ENCODE results near the gene SRSF5.

The SRSF5 gene

DNA sequence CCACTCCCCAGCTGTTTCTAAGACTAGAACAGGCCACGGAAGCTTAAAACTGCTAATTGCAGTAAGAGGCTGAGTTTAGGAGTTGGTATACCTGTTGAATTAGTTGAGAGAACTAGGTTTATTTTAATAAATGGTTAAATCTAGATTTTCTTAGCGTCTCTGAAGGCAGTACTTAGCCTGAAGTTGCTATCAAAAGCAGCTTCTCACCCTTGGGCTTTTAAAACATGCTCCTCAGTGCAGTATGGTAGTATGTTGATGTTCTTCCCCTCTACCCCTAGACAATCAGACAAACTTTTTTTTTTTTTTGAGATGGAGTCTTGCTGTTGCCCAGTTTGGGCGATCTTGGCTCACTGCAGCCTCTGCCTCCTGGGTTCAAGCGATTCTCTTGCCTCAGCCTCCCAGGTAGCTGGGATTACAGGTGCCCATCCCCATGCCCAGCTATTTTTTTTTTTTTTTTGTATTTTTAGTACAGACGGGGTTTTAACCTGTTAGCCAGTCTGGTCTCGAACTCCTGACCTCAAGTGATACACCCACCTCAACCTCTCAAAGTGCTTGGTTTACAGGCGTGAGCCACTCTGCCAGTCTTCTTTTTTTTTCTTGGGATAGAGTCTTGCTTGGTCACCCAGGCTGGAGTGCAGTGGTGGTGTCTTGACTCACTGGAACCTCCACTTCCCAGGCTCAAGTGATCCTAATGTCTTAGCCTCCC, 6.8 kb downstream of the SRSF5 start:
- no peaks in the 10 kb centered on the region for H3K9me3 ChIP-seq (ENCODE audit: low read depth, low read length)
- no peak overlapping the region for H3K4me3 ChIP-seq
- TF ChIP-seq FOXP2 (optimal IDR thresholded peaks at IDR 0.05; ENCODE audit: control extremely low read depth, extremely low read length, insufficient read depth) (no peak), EZH2 (IDR thresholded peaks at IDR 0.05) (no peak), POLR2AphosphoS5 (IDR thresholded peaks at IDR 0.05; ENCODE audit: borderline replicate concordance, low read depth, low read length) (peak; percentile 9; the same call in 1 of the 2 replicates)
- no peak overlapping the region for H3K9ac ChIP-seq (ENCODE audit: insufficient read length)
- H3K36me3 ChIP-seq (ENCODE audit: insufficient read depth, low read length): peaks cover 100% of the 10 kb centered on the region
- no peak for DNase-seq (ENCODE audit: low read depth, low spot score)
- no peak overlapping the region; the same call in 1 of the 2 replicates for H3K27ac ChIP-seq

DNA sequence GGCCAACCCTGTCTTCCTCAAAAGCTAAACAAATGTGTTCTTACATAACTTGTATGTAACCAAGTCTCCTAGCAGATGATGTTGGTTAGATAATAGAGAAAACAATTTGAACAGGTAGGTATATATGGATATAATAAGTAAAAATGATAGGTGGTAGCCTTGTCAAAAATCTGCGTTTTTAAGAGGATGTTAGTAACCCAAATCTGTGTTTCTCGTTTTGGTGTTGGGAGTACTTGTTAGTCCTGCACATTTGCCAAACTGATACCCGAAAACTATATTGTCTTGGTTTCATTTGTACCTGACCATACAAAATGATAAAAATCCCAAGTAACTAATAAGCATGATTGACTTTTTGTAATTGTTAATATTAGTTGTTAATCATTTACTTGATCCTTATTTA, 8.1 kb downstream of the SRSF5 start:
- Histone ChIP-seq H3K27ac (no peak overlapping the region), H3K36me3 (ENCODE audit: insufficient read depth, low read length) (peaks cover 98% of the 10 kb centered on the region), H3K9me3 (ENCODE audit: low read depth, low read length) (no peaks in the 10 kb centered on the region), H3K9ac (ENCODE audit: insufficient read length) (no peak overlapping the region), H3K4me3 (no peak overlapping the region)
- DNase-seq (ENCODE audit: low read depth, low spot score): no peak
- TF ChIP-seq FOXP2 (optimal IDR thresholded peaks at IDR 0.05; ENCODE audit: control extremely low read depth, extremely low read length, insufficient read depth): no peak
- no peak for TF ChIP-seq POLR2AphosphoS5 (IDR thresholded peaks at IDR 0.05; ENCODE audit: borderline replicate concordance, low read depth, low read length)
- TF ChIP-seq EZH2 (IDR thresholded peaks at IDR 0.05): no peak

DNA sequence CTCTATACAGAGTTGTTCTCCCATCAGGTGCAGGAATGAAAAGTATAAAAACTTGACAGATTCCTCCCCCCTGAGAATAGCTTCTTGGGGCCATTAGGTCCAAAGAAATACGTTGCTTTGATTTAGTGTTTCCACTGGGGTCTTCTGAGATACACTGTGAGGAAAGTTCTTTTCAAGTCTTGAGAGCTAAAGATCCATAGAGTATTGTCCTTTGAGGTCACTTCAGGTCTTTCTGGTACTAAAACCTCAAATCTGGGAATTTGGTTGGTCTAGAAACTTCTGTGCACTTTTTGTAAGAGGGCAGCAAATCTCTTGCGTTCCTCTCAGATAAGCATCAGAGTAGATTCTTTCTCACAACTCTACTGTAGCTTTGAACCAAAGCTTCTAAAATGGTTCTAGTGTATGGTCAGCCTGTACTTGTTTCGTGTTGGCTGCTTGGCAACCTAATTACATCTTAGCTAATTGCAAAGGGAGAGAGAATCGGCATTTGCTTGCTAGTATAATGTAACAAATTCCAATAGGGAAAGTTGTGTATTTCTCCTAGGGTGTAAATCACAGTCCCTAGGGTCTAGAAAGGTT, 10.0 kb downstream of the SRSF5 start:
- DNase-seq (ENCODE audit: low read depth, low spot score): no peak
- Histone ChIP-seq H3K27ac (peak overlapping the region; percentile 46; the same call in 1 of the 2 replicates), H3K9ac (ENCODE audit: insufficient read length) (no peak overlapping the region), H3K9me3 (ENCODE audit: low read depth, low read length) (no peaks in the 10 kb centered on the region), H3K4me3 (no peak overlapping the region), H3K36me3 (ENCODE audit: insufficient read depth, low read length) (peaks cover 80% of the 10 kb centered on the region)
- no peak for TF ChIP-seq FOXP2 (optimal IDR thresholded peaks at IDR 0.05; ENCODE audit: control extremely low read depth, extremely low read length, insufficient read depth)
- no peak for TF ChIP-seq EZH2 (IDR thresholded peaks at IDR 0.05)
- TF ChIP-seq POLR2AphosphoS5 (IDR thresholded peaks at IDR 0.05; ENCODE audit: borderline replicate concordance, low read depth, low read length): no peak

DNA sequence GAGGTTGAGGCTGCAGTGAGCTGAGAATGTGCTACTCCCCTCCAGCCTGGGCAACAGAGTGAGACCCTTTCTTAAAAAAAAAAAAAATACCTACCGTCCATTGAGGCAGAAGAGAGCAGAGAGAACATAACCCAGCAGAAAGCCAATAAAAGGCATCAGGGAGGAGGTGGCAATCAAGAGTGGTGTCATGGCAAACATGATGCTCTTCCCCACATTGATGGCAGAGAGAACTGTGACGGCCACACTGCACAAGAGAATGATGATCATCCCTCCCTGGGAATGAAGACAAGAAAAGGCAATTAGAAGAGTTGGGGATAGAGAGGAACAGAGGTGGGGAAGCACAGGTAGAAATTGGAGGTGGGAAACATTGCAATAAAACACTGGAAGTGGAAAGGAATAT, 12.1 kb downstream of the SRSF5 start:
- no peak overlapping the region for H3K27ac ChIP-seq
- DNase-seq (ENCODE audit: low read depth, low spot score): no peak
- peaks cover 59% of the 10 kb centered on the region for H3K36me3 ChIP-seq (ENCODE audit: insufficient read depth, low read length)
- TF ChIP-seq FOXP2 (optimal IDR thresholded peaks at IDR 0.05; ENCODE audit: control extremely low read depth, extremely low read length, insufficient read depth) (no peak), POLR2AphosphoS5 (IDR thresholded peaks at IDR 0.05; ENCODE audit: borderline replicate concordance, low read depth, low read length) (peak; percentile 42; the same call in 1 of the 2 replicates), EZH2 (IDR thresholded peaks at IDR 0.05) (no peak)
- H3K9ac ChIP-seq (ENCODE audit: insufficient read length): no peak overlapping the region
- H3K4me3 ChIP-seq: no peak overlapping the region
- no peaks in the 10 kb centered on the region for H3K9me3 ChIP-seq (ENCODE audit: low read depth, low read length)

DNA sequence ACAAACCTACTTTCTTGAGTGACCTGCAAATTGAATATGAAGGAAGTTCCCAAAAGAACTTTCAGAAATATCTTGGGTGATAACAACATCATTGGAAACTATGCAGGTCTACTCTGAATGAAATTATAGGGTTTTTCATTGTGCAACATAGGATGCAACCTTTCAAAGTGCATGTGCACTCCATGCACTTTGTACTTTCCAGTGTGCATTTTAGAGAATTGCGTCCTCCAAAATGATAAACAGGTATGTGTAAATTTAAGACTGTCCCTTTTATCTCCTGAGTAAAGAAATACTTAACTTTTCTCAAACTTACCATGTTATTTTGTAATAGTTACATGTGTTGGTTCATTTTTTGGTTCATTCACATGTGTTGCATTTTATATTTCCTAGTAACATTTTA, 13.2 kb downstream of the SRSF5 start:
- no peak overlapping the region for H3K9ac ChIP-seq (ENCODE audit: insufficient read length)
- DNase-seq (ENCODE audit: low read depth, low spot score): no peak
- no peaks in the 10 kb centered on the region for H3K9me3 ChIP-seq (ENCODE audit: low read depth, low read length)
- H3K27ac ChIP-seq: no peak overlapping the region
- no peak overlapping the region for H3K4me3 ChIP-seq
- TF ChIP-seq FOXP2 (optimal IDR thresholded peaks at IDR 0.05; ENCODE audit: control extremely low read depth, extremely low read length, insufficient read depth): no peak
- TF ChIP-seq POLR2AphosphoS5 (IDR thresholded peaks at IDR 0.05; ENCODE audit: borderline replicate concordance, low read depth, low read length): no peak
- no peak for TF ChIP-seq EZH2 (IDR thresholded peaks at IDR 0.05)
- peaks cover 49% of the 10 kb centered on the region for H3K36me3 ChIP-seq (ENCODE audit: insufficient read depth, low read length)

DNA sequence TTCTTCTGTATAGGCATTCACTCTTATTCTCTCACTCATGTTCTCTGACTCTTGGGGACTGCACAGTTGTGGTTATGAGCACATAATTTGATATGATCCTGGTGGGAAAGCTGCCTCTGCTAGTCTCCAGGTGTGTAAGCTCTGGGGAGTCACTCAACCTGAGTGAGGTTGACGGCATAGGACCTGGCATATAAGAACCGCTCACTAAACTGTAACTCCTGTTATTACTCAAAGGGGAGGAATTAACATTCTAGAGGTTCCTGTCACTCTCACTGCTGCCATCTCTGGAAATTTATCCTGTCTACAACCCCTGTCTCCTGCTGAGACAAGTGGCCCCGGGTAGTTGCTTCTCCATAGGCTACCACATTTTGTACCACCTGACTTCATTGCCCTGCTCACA, 14.0 kb downstream of the SRSF5 start:
- no peak overlapping the region for H3K27ac ChIP-seq
- no peak for DNase-seq (ENCODE audit: low read depth, low spot score)
- no peak overlapping the region for H3K9ac ChIP-seq (ENCODE audit: insufficient read length)
- no peak overlapping the region for H3K4me3 ChIP-seq
- peaks cover 40% of the 10 kb centered on the region for H3K36me3 ChIP-seq (ENCODE audit: insufficient read depth, low read length)
- TF ChIP-seq POLR2AphosphoS5 (IDR thresholded peaks at IDR 0.05; ENCODE audit: borderline replicate concordance, low read depth, low read length) (no peak; the same call in 1 of the 2 replicates), EZH2 (IDR thresholded peaks at IDR 0.05) (no peak), FOXP2 (optimal IDR thresholded peaks at IDR 0.05; ENCODE audit: control extremely low read depth, extremely low read length, insufficient read depth) (no peak)
- H3K9me3 ChIP-seq (ENCODE audit: low read depth, low read length): no peaks in the 10 kb centered on the region

DNA sequence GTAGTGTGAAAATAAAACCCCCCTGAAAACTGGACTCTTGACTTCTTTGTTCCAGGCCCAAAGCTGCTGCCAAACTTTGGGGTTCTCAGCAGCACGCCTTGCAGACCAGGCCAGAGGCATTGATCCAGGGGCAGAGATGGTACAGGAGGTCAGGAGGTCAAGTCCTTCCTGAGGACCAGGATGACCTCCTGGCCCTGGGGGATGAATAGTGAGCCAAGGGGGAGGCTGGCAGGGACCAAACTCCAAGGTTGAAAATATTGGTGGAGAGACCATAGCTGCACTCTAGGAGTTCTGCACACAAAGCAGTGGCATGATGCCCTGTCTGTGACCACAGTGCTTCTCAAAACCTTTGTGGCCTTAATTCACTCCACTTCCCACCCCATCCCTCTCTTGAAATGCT, 18.0 kb downstream of the SRSF5 start:
- no peak for DNase-seq (ENCODE audit: low read depth, low spot score)
- Histone ChIP-seq H3K36me3 (ENCODE audit: insufficient read depth, low read length) (peaks cover 3% of the 10 kb centered on the region; the same call in 1 of the 2 replicates), H3K9me3 (ENCODE audit: low read depth, low read length) (no peaks in the 10 kb centered on the region), H3K9ac (ENCODE audit: insufficient read length) (no peak overlapping the region), H3K27ac (no peak overlapping the region), H3K4me3 (no peak overlapping the region)
- TF ChIP-seq FOXP2 (optimal IDR thresholded peaks at IDR 0.05; ENCODE audit: control extremely low read depth, extremely low read length, insufficient read depth): no peak

DNA sequence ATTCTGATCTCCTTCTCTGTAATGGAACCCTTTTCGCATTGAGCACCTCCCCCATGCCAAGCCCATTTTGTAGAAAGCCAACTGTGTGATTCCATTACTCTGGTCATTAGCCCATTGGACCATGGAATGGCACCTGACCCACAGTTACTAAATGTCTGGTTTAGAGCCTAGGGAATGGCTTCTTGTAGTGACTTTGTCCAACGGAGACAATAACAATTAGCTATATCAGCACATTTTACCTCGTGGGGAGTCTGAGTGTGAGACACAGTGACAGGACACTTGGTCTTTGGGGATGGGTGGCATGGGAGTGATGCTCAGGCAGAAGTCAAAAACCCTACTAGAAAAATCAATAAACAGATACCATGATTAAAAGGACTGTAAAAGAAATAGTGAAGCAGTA, 19.7 kb downstream of the SRSF5 start:
- Histone ChIP-seq H3K36me3 (ENCODE audit: insufficient read depth, low read length) (no peaks in the 10 kb centered on the region; the same call in 1 of the 2 replicates), H3K9me3 (ENCODE audit: low read depth, low read length) (no peaks in the 10 kb centered on the region), H3K27ac (no peak overlapping the region), H3K4me3 (no peak overlapping the region), H3K9ac (ENCODE audit: insufficient read length) (no peak overlapping the region)
- DNase-seq (ENCODE audit: low read depth, low spot score): no peak
- TF ChIP-seq FOXP2 (optimal IDR thresholded peaks at IDR 0.05; ENCODE audit: control extremely low read depth, extremely low read length, insufficient read depth) (no peak), POLR2AphosphoS5 (IDR thresholded peaks at IDR 0.05; ENCODE audit: borderline replicate concordance, low read depth, low read length) (no peak), EZH2 (IDR thresholded peaks at IDR 0.05) (no peak)
